ENCODE measurements around the gene CCDC74B.
"Not testable (repeated sequence)": the region's sequence is repeated elsewhere in the genome, so short reads cannot be mapped to it uniquely, and the experiment has no call there.

The CCDC74B gene

DNA sequence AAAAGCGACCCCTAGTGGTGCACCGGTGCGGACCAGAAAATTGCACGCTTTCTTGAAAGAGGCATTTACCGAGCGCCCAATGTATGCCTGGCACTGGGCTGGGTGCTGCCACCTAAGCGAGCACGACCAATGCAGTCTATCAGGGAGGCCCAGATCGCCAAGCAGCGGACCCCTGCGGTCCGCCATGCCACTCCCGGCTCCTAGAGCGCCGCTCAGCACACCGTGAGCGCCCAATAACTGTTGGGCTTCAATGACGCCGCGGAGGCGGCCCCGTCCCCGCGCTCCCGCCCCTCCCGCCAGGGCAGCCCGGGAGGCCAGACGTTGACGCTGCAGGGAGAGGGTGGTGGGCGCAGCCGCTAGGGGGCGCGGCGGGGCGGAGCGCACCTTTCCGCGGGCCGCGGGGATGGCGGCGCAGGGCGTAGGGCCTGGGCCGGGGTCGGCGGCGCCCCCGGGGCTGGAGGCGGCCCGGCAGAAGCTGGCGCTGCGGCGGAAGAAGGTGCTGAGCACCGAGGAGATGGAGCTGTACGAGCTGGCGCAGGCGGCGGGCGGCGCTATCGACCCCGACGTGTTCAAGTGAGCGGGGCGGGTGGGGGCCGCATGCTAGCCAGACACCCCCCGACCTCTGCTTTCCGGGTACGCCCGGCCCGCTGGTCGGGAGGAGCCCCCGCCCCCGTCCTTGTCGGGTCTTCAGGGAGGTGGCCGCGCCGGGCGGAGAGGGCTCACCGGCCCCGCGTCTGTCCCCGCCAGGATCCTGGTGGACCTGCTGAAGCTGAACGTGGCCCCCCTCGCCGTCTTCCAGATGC lies 37.2 kb upstream of the CCDC74B start, which contains the start of gene MZT2B:
Gene MZT2B (plus strand): TSS at position 383 of the 803 bp plus-strand sequence. CDS start 21 bp downstream, at position 404.
- Histone ChIP-seq H3K4me1 (ENCODE audit: insufficient read depth, low read length, poor library complexity, severe bottlenecking) (peaks cover 30% of the 10 kb centered on the region), H3K79me2 (ENCODE audit: insufficient read depth, low read length) (peaks cover 86% of the 10 kb centered on the region), H4K20me1 (ENCODE audit: insufficient read depth, low read length, poor library complexity, severe bottlenecking) (peaks cover 43% of the 10 kb centered on the region), H3K9ac (ENCODE audit: low read depth, low read length, poor library complexity, severe bottlenecking) (peak within 1 kb of the TSS; percentile 95), H3K4me2 (ENCODE audit: low read depth, low read length, poor library complexity, severe bottlenecking) (peak within 1 kb of the TSS; percentile 91), H2AFZ (ENCODE audit: low read length) (peak within 1 kb of the TSS; percentile 98), H3K4me3 (ENCODE audit: low read length, poor library complexity, severe bottlenecking) (peak within 1 kb of the TSS; percentile 95)
- H3K27me3 ChIP-seq (ENCODE audit: insufficient read depth, low read length, poor library complexity, severe bottlenecking); H3K9me2 ChIP-seq (replicated peaks; ENCODE audit: low read depth, low read length); H3F3A ChIP-seq (ENCODE audit: low read depth); H3K9me3 ChIP-seq (ENCODE audit: insufficient read depth, low read depth, low read length); H3K36me3 ChIP-seq (ENCODE audit: insufficient read depth, low read length): not testable (repeated sequence)
- TF ChIP-seq, protein P1, sequence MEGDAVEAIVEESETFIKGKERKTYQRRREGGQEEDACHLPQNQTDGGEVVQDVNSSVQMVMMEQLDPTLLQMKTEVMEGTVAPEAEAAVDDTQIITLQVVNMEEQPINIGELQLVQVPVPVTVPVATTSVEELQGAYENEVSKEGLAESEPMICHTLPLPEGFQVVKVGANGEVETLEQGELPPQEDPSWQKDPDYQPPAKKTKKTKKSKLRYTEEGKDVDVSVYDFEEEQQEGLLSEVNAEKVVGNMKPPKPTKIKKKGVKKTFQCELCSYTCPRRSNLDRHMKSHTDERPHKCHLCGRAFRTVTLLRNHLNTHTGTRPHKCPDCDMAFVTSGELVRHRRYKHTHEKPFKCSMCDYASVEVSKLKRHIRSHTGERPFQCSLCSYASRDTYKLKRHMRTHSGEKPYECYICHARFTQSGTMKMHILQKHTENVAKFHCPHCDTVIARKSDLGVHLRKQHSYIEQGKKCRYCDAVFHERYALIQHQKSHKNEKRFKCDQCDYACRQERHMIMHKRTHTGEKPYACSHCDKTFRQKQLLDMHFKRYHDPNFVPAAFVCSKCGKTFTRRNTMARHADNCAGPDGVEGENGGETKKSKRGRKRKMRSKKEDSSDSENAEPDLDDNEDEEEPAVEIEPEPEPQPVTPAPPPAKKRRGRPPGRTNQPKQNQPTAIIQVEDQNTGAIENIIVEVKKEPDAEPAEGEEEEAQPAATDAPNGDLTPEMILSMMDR (conservative IDR thresholded peaks at IDR 0.05; ENCODE audit: low read length), result peak; percentile 57

DNA sequence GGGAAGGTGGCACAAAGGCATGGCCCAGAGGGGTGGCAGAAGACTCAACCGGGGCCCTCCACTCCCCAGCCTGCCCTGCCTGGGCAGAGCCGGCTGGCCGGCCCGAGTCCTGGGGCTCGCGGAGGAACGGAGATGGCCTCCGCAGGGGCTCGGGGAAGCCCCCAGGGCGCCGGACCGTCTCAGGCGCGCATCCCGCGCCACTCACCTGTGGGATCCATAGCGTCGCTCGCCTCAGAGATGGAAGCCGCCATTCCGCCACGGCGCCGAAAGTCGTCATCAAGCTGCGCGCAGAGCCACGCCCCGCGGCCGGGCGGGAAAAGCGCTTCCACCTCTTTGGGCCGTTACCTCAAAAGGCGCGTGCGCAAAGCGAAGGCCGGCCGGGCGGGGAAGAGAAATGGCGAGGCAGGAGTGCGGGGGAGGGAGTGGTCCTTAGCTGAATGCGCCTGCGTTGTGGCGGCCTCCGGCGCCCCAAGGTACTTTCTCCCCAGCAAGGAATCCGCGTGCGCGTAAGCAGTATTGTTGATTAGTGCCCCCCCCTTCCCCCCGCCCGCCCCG lies 36.5 kb upstream of the CCDC74B start, which contains the start of gene SMPD4:
Gene SMPD4 (minus strand): TSS at position 278 of the 555 bp plus-strand sequence. CDS start 5,010 bp downstream, outside the sequence.
- TF ChIP-seq, protein P1 (conservative IDR thresholded peaks at IDR 0.05; ENCODE audit: low read length), result no peak
- TF ChIP-seq EZH2phosphoT487 (IDR thresholded peaks at IDR 0.05; ENCODE audit: borderline replicate concordance), result no peak
- Histone ChIP-seq H3K9me2 (replicated peaks; ENCODE audit: low read depth, low read length) (no peaks in the 10 kb centered on the region), H3K36me3 (ENCODE audit: insufficient read depth, low read length) (no peaks in the 10 kb centered on the region), H3K79me2 (ENCODE audit: insufficient read depth, low read length) (peaks cover 91% of the 10 kb centered on the region), H3K4me2 (ENCODE audit: low read depth, low read length, poor library complexity, severe bottlenecking) (peak within 1 kb of the TSS; percentile 91), H3K4me3 (ENCODE audit: low read length, poor library complexity, severe bottlenecking) (peak within 1 kb of the TSS; percentile 95), H3K27me3 (ENCODE audit: insufficient read depth, low read length, poor library complexity, severe bottlenecking) (no peaks in the 10 kb centered on the region), H2AFZ (ENCODE audit: low read length) (peak within 1 kb of the TSS; percentile 98), H4K20me1 (ENCODE audit: insufficient read depth, low read length, poor library complexity, severe bottlenecking) (peaks cover 43% of the 10 kb centered on the region), H3K9ac (ENCODE audit: low read depth, low read length, poor library complexity, severe bottlenecking) (peak within 1 kb of the TSS; percentile 95), H3K9me3 (ENCODE audit: insufficient read depth, low read depth, low read length) (no peaks in the 10 kb centered on the region), H3K4me1 (ENCODE audit: insufficient read depth, low read length, poor library complexity, severe bottlenecking) (peaks cover 30% of the 10 kb centered on the region), H3F3A (ENCODE audit: low read depth) (no peaks in the 10 kb centered on the region)

DNA sequence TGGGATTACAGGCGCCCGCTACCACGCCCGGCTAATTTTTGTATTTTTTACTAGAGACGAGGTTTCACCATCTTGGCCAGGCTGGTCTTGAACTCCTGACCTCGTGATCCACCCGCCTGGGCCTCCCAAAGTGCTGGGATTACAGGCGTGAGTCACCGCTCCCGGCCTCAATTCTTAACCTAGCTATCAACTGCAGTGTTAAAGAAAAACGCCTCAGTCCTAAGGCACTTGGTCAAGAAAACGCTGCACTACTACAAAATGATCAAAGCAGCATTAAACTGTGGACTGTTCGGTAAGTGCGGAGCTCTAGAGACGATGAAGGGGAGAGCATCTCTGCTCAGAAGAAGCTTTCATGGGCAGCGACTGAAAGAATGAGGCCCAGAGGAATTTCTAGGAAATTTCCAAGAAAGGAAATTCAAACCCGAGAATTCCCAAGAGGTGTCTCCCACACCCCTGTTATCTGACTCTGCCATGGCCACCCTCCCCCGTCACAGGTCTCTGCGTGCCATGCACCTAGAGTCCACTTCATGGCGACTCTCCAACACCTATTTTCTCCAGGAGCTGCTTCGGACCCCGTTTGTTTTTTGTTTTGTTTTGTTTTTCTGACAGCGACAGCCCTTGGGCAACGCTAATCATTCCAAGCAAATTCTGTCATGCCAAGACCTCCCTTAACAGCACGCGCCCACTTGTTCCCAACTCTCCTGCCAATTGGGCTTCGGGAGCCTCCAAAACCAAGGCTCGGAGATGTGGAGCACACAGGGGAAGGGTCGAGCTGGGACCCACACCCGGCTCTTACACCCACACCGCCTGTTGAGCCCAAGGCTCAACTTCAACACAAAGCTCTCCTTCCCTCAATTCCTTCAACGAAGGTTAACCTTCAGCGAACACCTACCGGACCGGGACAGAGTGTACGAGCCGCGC lies 35.8 kb upstream of the CCDC74B start:
- peak overlapping the region; percentile 91 for H3K4me2 ChIP-seq (ENCODE audit: low read depth, low read length, poor library complexity, severe bottlenecking)
- not testable (repeated sequence) for H3K27me3 ChIP-seq (ENCODE audit: insufficient read depth, low read length, poor library complexity, severe bottlenecking); H3F3A ChIP-seq (ENCODE audit: low read depth); H2AFZ ChIP-seq (ENCODE audit: low read length); H3K9me2 ChIP-seq (replicated peaks; ENCODE audit: low read depth, low read length); H3K9me3 ChIP-seq (ENCODE audit: insufficient read depth, low read depth, low read length); H3K36me3 ChIP-seq (ENCODE audit: insufficient read depth, low read length)
- peaks cover 89% of the 10 kb centered on the region for H3K79me2 ChIP-seq (ENCODE audit: insufficient read depth, low read length)
- H4K20me1 ChIP-seq (ENCODE audit: insufficient read depth, low read length, poor library complexity, severe bottlenecking), result peaks cover 40% of the 10 kb centered on the region
- H3K4me1 ChIP-seq (ENCODE audit: insufficient read depth, low read length, poor library complexity, severe bottlenecking), result peaks cover 30% of the 10 kb centered on the region
- H3K4me3 ChIP-seq (ENCODE audit: low read length, poor library complexity, severe bottlenecking), result peak overlapping the region; percentile 95
- H3K9ac ChIP-seq (ENCODE audit: low read depth, low read length, poor library complexity, severe bottlenecking), result peak overlapping the region; percentile 95

DNA sequence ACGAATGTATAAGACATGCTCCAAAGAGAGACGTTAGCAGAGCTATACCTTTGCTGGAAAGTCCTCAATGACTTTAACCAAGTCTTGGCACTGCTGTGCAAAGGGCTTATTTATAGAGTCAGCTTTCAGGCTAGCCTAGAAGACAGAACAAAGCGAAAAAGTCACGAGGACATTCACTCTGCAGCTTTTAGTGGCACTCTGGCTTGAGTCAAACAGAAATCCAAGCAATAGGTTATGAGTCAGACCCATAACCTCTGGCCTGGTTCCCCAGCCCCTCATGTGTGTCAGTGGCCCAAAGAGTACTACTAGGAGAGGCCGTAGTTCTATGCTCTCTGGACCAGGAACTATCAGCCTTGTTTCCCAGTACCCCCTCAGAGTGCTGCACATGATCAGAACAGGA lies 30.0 kb upstream of the CCDC74B start:
- H3K4me3 ChIP-seq (ENCODE audit: low read length, poor library complexity, severe bottlenecking); H3K9me3 ChIP-seq (ENCODE audit: insufficient read depth, low read depth, low read length); H2AFZ ChIP-seq (ENCODE audit: low read length); H3K4me1 ChIP-seq (ENCODE audit: insufficient read depth, low read length, poor library complexity, severe bottlenecking); H3K9me2 ChIP-seq (replicated peaks; ENCODE audit: low read depth, low read length); H4K20me1 ChIP-seq (ENCODE audit: insufficient read depth, low read length, poor library complexity, severe bottlenecking); H3K27me3 ChIP-seq (ENCODE audit: insufficient read depth, low read length, poor library complexity, severe bottlenecking); H3K4me2 ChIP-seq (ENCODE audit: low read depth, low read length, poor library complexity, severe bottlenecking); H3F3A ChIP-seq (ENCODE audit: low read depth); H3K9ac ChIP-seq (ENCODE audit: low read depth, low read length, poor library complexity, severe bottlenecking): not testable (repeated sequence)
- peaks cover 48% of the 10 kb centered on the region; the same call in 1 of the 2 replicates for H3K36me3 ChIP-seq (ENCODE audit: insufficient read depth, low read length)
- peaks cover 41% of the 10 kb centered on the region for H3K79me2 ChIP-seq (ENCODE audit: insufficient read depth, low read length)

Measured in Loucy (cell line).